Measurements from ENCODE around the gene SCD5. TPM values are rescaled to one million over a fixed set of nuclear protein-coding genes. Genes with fewer than 3 reads are reported as not detected.
A peak's percentile ranks its signal among the peaks of the same experiment; 100 is the strongest.
"Not testable (repeated sequence)": the region's sequence is repeated elsewhere in the genome, so short reads cannot be mapped to it uniquely, and the experiment has no call there.

The SCD5 gene
- polyA plus RNA-seq (ENCODE audit: insufficient read length): 10.4 TPM

DNA sequence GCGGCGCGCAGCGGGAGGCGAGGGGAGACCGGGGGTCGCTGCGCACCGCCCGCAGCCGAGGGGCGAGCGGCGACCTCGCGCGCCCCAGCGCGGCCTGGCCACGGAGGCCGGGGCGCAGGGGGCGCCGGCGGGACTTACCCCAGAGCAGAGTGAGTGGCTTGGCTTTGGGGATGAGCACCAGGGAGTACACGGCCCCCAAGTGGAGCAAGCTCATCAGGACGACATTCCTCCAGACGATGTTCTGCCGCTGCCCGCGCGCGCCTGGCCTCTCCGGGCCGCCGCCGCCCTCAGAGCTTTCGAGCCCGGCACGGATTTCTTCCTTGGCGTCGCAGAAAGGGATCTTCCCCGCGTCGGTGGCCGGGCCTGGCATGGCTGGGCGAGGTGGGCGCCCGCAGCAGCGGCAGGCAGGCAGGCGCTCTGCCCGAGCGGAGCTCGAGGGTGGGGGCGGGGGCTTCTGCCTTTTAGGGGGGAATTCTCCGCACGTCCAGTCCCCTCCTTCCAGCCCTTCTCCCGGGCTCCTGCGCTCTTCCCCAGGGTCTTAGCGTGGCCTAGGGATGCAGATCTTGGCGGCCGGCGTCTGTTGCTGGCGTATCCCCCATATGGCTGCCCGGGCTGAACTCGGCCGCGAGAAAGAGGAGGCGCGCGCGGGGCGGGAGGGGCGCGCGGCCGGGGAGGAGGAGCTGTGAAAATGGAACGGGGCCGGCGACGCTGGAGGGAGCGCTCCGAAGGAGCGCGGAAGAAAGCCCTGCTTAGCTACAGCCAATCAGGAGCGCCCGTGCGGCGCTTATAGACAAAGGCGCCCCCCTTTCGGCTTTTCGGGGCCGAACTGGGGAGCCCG, at the start of gene SCD5:
SCD5 (minus strand) TSS at position 629 of the 838 bp plus-strand sequence; CDS start at position 370, 259 bp downstream.
- DNase-seq (ENCODE audit: low read depth): peak; percentile 72

DNA sequence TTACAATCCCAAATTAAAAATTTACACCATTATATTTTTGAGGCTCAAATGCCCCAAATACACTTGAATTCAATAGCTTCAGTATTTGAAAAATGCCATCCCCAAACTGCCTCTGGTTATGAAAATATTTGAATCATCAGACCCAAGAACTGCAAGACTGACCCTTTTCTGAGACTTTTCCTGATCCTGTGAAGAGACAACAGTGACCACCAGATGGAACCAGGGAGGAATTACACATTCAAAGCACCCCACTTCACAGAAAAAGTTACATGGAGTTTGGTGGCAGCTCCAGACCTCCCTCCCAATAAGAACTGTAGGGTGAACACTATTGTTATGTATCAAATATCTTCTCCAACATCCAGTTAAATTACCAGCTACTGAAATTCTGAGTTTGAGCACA, 44.0 kb upstream of the SCD5 start:
- DNase-seq (ENCODE audit: low read depth): no peak

DNA sequence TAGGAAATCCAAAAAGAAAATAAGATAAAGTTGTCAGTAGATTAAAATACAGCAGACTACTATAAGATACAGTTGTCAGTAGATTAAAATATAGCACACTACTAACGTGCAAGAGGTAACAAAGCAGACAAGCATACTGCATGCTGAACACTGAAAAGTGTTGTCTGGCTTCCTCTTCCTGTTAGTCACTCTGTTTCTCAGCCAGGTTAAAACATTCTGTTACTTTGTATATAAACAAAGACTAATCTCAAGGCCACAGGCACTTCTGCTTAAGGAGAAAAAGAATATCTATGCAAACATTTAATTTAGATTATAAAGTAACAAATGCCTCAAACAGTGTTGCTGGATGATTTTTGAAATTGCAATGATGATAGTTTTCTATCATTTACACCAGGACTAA, 41.0 kb upstream of the SCD5 start:
- no peak for DNase-seq (ENCODE audit: low read depth)

DNA sequence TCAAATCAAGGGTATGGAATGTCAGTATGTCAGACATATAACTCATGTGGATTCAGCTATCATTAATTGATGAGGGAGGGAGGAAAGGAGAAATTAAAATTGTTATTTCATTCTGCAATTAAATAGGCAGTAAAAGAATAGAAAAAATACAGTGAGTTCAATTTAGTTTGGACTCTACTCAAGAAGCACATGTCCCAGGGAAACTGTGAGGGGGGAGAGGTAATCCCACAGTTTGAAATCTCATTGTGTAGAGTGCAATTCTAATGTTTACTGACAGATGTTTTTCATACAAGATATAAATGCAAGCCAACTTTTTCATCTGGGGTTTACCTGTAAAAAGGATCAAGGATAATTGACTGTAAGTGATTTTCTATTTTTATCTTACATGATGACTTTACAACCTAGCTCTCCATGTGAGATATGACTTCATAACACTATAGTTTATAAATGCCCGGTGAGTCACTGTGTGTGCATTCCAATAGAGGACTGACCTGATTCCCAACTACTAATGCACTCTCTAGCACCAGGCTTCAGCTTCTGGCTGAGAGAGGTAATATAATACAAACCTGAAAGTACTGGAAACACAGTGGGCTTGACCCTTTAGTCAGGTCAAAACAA, 35.2 kb upstream of the SCD5 start:
- DNase-seq (ENCODE audit: low read depth): no peak

DNA sequence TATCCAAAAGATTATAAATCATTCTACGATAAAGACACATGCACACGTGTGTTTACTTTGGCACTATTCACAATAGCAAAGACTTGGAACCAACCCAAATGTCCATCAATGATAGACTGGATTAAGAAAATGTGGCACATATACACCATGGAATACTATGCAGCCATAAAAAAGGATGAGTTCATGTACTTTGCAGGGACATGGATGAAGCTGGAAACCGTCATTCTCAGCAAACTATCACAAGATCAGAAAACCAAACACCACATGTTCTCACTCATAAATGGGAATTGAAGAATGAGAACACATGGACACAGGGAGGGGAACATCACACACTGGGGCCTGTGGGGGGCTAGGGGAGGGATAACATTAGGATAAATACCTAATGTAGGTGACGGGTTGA, 34.5 kb upstream of the SCD5 start:
- DNase-seq (ENCODE audit: low read depth): not testable (repeated sequence)

DNA sequence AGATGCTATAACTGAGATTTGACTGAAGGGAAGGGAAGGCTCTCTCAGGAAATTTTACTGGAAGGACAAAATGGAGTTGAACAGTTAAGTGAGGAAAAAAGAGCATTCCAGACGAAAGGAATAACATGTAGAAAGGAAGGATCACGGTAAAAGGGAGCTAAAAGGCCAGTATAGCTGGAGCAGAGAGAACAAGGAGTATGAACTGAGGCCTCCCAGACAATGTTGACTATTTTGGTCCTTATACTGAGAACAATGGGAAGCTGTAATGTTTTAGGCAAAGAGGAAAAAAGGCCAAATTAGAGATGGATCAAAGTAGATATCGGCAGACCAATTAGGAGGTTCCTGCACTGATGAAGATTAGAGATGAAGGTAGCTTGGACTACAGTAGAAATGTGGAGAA, 26.8 kb upstream of the SCD5 start:
- DNase-seq (ENCODE audit: low read depth): no peak

DNA sequence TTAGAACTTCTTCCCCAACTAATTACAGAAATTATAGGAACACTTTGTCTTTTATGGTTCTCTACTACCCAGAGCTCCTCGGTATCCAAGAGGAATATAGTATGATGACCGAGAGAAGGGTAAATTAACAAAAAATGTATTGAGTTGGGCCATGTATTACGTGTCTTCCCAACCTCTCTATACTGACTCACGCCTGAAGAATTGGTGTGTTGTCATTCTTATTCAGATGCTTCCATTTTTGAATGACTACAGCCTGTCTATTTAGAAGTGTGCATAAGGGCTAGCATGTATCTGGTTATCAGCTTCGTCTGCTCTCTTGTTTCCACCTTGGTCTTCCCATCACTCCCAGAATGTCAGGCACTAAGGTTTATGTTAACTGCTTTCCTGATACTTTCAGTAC, 24.5 kb upstream of the SCD5 start:
- no peak for DNase-seq (ENCODE audit: low read depth)

DNA sequence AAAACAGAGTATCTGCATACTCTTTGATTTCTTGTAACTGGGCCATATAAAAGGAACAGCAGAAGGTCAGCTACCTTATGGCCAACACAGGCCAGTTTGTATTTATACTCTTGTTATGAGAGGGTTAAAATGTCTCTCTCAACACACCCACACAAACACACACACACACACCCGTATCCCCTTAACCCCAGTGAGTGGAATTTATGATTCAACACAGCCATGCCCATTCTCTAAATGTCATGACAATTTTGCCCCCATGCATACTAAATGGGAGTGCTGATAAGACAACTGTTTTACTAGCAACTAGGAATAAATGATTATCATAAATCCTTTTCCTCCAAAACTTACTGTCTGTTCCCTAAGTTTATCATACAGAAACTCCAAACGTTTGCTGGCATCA, 22.1 kb upstream of the SCD5 start:
- DNase-seq (ENCODE audit: low read depth): no peak

DNA sequence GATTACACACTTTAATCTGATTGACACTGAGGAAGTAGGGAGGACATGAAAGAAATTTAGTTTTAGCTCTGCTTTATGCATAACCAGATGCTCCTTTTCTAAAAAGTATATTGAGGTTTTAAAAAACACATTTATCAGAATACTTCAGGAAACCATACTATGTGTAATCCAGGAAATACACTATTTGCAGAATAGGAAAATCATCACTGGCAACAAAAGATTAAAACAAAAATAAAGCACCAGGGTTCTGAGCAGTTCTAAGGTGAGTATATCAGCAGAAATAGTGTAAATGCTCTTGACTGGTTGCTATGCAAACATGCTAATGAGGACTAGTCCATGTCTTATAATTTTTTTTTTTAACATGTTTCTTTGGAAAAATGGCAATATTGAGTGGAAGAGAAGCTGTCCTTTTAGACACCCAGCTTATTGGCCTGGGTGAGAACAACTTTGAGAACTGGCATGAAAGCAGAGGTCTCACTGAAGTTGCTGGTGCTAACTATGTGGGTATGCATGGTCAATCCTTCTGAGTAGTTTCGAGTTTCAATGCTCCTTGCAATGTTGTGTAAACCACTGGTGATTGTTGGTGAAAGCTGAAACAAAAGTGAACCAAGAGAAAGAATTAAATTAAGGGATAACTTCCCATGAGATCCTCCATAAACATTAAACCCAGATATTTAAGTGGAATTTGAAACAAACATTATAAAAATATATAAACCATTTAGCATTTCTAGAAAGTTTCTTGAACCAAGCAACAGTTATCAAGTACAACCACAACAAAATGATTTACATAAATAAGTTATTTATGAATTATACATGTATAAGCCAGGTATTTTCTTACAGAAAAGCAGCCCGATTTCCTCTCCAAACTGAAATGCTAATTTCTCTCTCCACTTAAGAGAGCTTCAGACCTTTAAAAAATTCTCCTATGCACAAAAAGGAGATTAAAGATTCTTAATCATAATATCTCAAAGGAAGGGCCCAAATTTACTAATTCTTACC, 20.4 kb upstream of the SCD5 start:
- no peak for DNase-seq (ENCODE audit: low read depth)

DNA sequence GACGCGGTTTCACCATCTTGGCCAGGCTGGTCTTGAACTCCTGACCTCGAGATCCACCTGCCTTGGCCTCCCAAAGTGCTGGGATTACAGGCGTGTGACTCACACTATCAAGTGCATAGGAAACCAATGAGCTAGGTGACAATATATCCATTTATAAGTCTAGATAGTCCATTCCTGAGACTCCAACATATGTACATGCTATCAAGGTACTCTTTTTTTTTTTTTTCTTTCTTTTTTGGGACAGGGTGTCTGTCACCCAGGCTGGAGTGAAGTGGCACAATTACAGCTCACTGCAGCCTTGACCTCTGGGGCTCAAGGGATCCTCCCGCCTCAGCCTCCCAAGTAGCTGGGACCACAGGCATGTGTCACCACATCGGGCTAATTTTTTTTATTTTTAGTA, 18.3 kb upstream of the SCD5 start:
- not testable (repeated sequence) for DNase-seq (ENCODE audit: low read depth)

DNA sequence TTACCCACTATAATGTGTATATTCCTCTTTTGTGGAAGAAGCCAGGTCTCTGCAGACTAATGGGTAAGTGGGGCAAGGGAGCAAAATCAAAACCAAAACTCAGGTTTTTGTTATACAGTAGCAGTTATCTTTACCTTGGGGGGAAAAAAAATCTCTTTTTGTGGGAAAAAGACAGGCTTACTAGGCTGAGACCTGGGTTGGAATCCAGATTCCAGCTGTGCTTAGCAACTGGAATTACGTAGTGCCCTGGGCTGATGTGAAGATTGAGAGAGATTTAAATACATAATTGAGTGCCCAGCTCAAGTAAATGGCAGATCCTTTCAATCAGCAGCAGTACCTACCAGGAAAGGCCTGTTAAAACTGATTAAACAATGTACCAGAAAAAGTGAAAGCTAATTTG, 15.4 kb upstream of the SCD5 start:
- no peak for DNase-seq (ENCODE audit: low read depth)

DNA sequence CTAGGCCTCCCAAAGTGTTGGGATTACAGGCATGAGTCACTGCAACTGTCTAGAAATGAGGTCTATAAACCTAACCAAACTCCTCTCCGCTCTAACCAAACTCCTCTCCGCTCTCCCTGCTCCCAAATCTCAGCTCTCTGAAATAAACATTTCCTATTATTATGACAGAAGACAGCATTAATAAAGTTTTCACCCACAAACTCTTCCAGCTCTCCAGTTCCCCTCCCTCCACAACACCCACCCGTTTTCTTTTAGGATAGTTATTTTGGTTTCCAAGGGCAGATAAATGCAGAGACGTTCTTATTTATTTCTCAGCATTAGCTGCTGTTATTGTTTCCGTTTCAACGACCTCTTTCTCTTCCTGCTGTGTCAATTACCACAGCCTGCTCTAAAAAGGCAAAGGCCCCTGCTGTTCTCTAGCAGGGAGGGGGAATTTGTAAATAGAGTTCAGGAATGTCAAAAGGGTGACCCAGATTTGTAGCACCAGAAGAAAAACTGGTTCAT, 13.3 kb upstream of the SCD5 start:
- DNase-seq (ENCODE audit: low read depth): no peak

DNA sequence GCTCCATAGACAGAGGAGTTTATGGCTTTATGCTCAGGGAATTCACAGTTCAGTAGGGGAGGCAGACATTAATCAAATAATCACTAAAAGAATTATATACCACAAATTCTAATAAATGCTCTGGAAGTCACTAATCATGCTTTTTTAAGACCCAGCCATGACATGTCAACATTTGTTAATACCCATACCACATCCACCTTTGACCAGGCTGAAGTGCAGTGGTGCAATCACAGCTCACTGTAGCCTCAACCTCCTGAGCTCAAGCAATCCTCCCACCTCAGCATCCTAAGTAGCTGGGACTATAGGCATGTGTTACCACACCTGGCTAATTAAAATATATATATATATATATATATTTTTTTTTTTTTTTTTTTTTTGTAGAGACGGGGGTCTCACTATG, 12.8 kb upstream of the SCD5 start:
- no peak for DNase-seq (ENCODE audit: low read depth)

DNA sequence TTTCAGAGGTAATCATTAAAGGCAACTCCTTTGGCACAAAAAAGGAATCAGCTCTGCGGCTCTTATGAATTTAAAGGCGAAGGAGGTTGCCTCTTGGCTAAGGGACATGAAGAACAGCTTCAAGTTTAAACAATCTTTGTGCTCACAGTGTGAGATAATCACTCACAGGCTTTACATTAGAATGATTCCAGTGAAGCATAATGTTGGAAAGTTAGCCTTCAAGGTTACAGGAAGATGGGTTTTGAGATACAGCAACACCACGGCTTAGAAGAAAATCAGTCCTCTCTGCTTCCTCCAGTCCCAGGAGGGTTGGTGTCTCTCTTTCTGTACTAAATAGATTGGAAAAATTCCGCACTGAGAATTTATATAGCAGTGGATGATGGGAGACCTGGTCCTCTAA, 11.6 kb upstream of the SCD5 start:
- no peak for DNase-seq (ENCODE audit: low read depth)

DNA sequence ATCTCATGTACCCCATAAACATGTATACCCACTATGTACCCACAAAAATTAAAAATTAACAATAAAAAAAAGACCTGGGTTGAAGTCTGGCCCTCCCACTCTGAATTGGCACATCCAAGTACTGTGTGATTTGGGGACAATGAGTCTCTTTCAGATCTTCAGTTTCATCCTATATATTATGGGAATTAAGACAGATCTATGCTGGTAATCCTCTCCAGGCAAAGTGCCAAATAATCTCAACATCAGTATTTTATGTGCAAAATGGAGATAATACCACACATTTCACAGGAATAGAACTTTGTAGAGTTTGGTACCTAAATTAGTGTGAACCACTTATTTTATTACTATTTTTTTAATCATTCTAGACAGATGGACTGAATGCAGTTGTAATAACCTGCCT, 11.0 kb upstream of the SCD5 start:
- no peak for DNase-seq (ENCODE audit: low read depth)

DNA sequence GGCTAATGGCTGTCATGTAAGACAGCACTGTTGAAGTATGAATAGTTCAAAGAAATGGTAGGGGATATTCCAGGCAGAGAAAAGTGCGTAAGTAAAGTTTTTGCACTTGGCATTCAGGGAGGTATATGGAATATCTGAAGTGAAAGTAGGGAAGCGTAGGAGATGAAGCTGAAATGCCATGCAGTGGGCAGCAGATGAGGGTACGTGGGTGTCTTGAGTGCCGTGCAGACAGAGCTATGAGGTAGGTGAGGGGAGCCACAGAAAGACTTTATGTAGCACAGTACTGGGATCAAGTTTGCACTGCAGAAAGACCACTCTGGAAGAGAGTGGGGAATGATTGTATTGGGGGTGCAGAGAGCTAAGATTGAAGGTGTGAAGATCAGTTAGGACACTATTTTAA, 5.2 kb upstream of the SCD5 start:
- no peak for DNase-seq (ENCODE audit: low read depth)

DNA sequence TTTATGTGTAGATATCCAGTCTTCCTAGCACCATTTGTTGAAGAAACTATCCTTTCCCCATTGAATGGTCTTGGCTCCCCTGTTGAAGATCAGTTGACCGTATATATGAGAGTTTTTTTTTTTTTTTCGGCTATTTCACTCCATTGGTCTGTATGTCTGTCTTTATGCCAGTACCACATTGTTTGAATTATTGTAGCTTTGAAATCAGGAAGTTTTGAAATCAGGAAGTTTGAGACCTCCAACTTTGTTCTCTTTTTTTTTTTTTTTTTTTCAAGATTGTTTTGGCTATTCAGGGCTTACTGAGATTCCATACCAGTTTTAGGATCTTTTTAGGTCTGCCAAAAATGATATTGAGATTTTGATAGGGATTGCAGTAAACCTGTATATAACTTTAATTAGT, 4.3 kb upstream of the SCD5 start:
- no peak for DNase-seq (ENCODE audit: low read depth)

DNA sequence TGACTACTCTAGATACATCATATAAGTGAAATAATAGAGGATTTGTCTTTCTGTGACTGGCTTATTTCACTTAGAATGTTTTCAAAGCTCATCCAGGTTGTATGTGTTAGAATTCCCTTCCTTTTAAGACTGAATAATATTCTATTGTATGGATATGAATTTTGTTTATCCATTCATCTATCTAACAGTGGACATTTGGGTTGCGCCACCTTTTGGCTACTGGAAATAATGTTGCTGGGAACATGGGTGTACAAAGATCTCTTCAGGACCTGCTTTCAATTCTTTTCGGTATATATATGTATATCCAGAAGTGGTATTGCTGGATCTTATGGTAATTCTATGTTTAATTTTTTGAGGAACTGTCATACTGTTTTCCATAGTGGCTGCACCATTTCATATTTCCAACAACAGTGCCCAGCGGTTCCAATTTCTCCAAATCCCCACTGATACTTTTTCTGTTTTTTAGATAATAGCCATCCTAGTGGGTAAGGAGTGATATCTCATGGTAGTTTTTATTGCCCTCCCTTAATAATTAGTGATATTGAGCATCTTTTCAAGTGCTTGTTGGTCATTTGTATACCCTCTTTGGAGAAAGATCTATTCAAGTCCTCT, 3.4 kb upstream of the SCD5 start:
- DNase-seq (ENCODE audit: low read depth): no peak

DNA sequence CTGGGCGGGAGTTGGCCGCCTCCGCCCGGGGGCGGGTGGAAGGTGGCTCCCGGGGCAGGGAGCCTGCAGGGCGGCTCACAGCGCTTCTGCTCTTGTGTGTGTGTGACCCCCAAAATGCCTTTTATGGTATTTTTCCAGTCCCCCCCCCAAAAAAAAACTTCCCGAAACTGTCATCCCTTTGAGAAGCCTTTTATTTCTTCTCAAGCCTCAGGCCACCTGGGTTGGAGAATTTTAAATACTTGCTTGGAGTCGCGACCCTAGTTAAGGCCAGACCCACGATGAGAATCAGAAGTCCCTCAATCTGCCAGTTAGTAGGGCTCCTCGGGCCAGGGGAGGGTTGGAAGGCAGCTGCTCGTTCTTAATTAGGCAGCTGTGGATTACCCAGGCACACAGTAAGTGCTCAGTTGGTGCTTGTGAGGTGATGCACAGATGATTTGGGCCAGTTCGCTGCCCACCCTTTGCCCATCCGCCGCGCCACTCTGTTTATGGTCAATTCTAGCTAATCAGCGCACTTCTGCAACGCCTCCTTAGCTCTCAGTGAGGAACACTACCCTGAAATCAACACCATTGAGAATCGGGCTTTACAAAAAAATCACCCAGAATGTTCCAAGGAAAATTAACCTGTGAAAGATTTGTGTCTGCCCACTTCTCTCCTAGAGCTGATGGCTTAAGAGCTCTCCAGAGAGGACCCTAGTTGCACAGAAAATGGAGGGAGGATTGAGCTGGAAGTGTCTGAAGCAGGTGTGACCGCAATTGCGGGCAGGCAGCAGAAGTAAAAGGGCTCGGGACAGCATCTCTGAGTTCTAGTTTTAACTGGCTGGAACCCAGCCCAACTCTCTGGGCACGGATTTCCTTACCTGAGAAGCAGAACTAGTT, 648 bp upstream of the SCD5 start:
- DNase-seq (ENCODE audit: low read depth): no peak

DNA sequence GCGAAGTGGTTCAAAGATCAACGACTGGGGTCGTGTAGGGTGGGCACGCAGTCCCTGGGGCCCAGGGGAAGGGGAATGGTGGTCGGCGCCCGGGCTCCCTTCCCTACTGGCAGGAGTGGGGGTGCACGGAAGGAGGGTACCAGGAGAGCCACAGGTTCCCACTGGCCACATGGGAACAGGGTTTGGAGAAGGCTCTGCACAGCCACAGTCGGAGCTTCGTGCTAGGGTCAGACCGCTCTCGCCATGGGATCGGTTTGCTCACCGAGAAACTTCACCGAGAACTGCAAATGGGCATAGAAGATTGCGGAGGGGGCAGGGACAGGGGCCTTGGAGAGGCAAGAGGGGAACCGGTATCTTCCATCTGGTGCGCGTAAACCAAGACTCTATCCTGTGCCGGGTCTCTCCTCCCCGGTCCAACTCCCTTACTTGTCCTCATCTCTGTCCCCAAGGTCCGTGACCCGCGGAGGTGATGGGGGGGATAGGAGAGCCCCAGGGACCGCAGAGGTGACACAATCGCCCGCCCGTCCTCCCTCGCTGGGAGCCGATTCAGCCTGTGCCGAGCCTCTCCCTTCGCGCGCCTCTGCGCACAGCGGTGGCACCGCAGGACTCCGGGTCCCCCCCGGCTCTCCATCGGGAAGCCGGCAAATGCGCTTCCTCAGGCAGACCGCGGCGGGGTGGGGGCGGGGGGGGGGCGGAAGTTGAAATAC, 1.0 kb downstream of the SCD5 start:
- no peak for DNase-seq (ENCODE audit: low read depth)

Measured in forelimb muscle (tissue), 1 donor.